Measurements from ENCODE around the gene NPTN. TPM values are rescaled to one million over a fixed set of nuclear protein-coding genes. Genes with fewer than 3 reads are reported as not detected.

Gene NPTN
- total RNA-seq, 2 donors from 2014 or later, result 85.4 to 110 TPM

DNA sequence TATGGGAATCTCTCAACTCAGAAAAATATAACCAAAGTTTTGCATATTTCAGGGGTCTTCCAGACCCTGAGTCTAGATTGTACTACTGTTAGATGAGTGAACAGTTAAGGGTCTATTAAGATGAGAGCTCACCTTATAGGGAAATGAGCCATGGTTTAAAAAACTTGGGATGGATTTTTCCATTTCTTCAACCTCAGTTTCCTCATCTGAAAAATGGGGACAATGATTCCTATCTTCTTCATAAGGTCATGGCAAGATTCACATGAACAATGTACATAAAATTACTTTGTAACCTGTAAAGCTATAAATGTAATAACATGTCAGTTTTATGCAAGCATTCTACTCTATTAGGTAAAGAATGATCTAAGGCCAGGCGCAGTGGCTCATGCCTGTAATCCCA lies 28.7 kb downstream of the NPTN start:
- H3K36me3 Mint-ChIP-seq (ENCODE audit: low read depth), result peaks cover 5% of the 10 kb centered on the region
- Histone ChIP-seq H3K9me3 (ENCODE audit: control insufficient read depth, low read length) (no peaks in the 10 kb centered on the region), H3K4me1 (ENCODE audit: control insufficient read depth, insufficient read depth, low read length) (peaks cover 20% of the 10 kb centered on the region), H3K27me3 (ENCODE audit: control insufficient read depth, insufficient read depth, low read length, poor library complexity, severe bottlenecking) (no peaks in the 10 kb centered on the region), H3K4me3 (ENCODE audit: low read length) (no peak overlapping the region), H3K9ac (ENCODE audit: extremely low read depth, low read length, poor library complexity, severe bottlenecking) (no peak overlapping the region), H3K27ac (ENCODE audit: low read depth, low read length) (no peak overlapping the region), H3K36me3 (ENCODE audit: control insufficient read depth, insufficient read depth, low read length) (no peaks in the 10 kb centered on the region)
- H3K27ac Mint-ChIP-seq, result no peak overlapping the region
- no peaks in the 10 kb centered on the region for H3K9me3 Mint-ChIP-seq
- TF ChIP-seq, protein P1, sequence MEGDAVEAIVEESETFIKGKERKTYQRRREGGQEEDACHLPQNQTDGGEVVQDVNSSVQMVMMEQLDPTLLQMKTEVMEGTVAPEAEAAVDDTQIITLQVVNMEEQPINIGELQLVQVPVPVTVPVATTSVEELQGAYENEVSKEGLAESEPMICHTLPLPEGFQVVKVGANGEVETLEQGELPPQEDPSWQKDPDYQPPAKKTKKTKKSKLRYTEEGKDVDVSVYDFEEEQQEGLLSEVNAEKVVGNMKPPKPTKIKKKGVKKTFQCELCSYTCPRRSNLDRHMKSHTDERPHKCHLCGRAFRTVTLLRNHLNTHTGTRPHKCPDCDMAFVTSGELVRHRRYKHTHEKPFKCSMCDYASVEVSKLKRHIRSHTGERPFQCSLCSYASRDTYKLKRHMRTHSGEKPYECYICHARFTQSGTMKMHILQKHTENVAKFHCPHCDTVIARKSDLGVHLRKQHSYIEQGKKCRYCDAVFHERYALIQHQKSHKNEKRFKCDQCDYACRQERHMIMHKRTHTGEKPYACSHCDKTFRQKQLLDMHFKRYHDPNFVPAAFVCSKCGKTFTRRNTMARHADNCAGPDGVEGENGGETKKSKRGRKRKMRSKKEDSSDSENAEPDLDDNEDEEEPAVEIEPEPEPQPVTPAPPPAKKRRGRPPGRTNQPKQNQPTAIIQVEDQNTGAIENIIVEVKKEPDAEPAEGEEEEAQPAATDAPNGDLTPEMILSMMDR (conservative IDR thresholded peaks at IDR 0.05), result no peak
- WGBS, 2 experiments (ENCODE audit: insufficient coverage in 1 of 2, insufficient read length in 1 of 2), result 88 to 100% methylated on average over 1 of the region's 1 CpG
- H3K4me3 Mint-ChIP-seq, result no peak overlapping the region
- no peak for DNase-seq
- peaks cover 43% of the 10 kb centered on the region for H3K4me1 Mint-ChIP-seq
- H3K27me3 Mint-ChIP-seq (ENCODE audit: insufficient read depth), result peaks cover 3% of the 10 kb centered on the region

DNA sequence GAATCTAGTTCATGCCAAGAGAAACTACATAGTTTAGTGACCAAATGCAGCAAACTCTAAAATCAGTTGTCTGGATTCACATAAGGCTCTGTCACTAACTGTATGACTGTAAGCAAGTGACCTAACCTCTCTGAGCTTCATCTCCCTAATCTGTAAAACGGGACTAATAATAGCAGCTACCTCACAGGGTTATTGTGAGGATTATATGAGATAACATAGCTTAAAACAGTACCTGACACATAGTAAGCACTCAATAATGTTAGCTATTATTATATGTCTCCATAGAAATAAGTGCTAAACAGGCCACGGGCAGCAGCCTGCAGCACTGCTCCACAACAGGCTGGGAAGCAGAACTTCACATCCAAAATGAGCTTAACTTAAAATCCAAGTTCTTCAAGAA lies 30.2 kb downstream of the NPTN start:
- TF ChIP-seq, protein P1 (conservative IDR thresholded peaks at IDR 0.05), result no peak
- Mint-ChIP-seq H3K27ac (no peak overlapping the region), H3K27me3 (ENCODE audit: insufficient read depth) (peaks cover 3% of the 10 kb centered on the region), H3K4me1 (peaks cover 45% of the 10 kb centered on the region), H3K4me3 (no peak overlapping the region), H3K36me3 (ENCODE audit: low read depth) (peaks cover 2% of the 10 kb centered on the region), H3K9me3 (no peaks in the 10 kb centered on the region)
- Histone ChIP-seq H3K27me3 (ENCODE audit: control insufficient read depth, insufficient read depth, low read length, poor library complexity, severe bottlenecking) (no peaks in the 10 kb centered on the region), H3K36me3 (ENCODE audit: control insufficient read depth, insufficient read depth, low read length) (no peaks in the 10 kb centered on the region), H3K27ac (ENCODE audit: low read depth, low read length) (no peak overlapping the region), H3K9ac (ENCODE audit: extremely low read depth, low read length, poor library complexity, severe bottlenecking) (no peak overlapping the region), H3K4me3 (ENCODE audit: low read length) (no peak overlapping the region), H3K4me1 (ENCODE audit: control insufficient read depth, insufficient read depth, low read length) (peaks cover 20% of the 10 kb centered on the region), H3K9me3 (ENCODE audit: control insufficient read depth, low read length) (no peaks in the 10 kb centered on the region)
- no peak for DNase-seq
- 79% methylated on average over 2 of the region's 2 CpGs; no CpG with 5 or more reads in 1 of the 2 experiments for WGBS, 2 experiments (ENCODE audit: insufficient coverage in 1 of 2, insufficient read length in 1 of 2)

DNA sequence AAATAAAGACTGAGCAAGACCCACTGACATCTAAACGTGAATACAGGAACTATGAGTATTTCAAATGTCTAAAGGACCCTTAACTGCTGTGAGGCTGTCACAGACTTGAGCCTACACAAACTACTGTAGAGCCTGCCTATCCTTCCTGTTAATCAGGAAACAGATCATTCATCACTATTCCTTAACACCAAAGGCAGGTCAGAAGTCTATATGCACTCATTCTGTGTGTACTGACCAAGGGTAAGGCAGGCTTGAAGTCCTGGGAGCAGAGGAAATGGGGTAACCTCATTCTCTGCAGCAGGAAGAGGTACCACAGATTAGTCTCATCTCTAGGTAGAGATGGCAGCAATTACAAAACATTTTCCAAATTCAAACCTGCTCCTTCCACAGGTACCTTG lies 30.7 kb downstream of the NPTN start:
- Histone ChIP-seq H3K27ac (ENCODE audit: low read depth, low read length) (peak overlapping the region; percentile 65), H3K36me3 (ENCODE audit: control insufficient read depth, insufficient read depth, low read length) (no peaks in the 10 kb centered on the region), H3K27me3 (ENCODE audit: control insufficient read depth, insufficient read depth, low read length, poor library complexity, severe bottlenecking) (no peaks in the 10 kb centered on the region), H3K9ac (ENCODE audit: extremely low read depth, low read length, poor library complexity, severe bottlenecking) (no peak overlapping the region), H3K4me1 (ENCODE audit: control insufficient read depth, insufficient read depth, low read length) (peaks cover 20% of the 10 kb centered on the region), H3K9me3 (ENCODE audit: control insufficient read depth, low read length) (no peaks in the 10 kb centered on the region), H3K4me3 (ENCODE audit: low read length) (peak overlapping the region; percentile 9)
- TF ChIP-seq, protein P1 (conservative IDR thresholded peaks at IDR 0.05), result no peak
- no peak overlapping the region for H3K4me3 Mint-ChIP-seq
- DNase-seq, result no peak
- no peak overlapping the region for H3K27ac Mint-ChIP-seq
- H3K9me3 Mint-ChIP-seq, result no peaks in the 10 kb centered on the region
- WGBS, 2 experiments (ENCODE audit: insufficient coverage in 1 of 2, insufficient read length in 1 of 2), result 17 to 19% methylated on average over 1 of the region's 1 CpG
- peaks cover 2% of the 10 kb centered on the region for H3K36me3 Mint-ChIP-seq (ENCODE audit: low read depth)
- peaks cover 45% of the 10 kb centered on the region for H3K4me1 Mint-ChIP-seq
- peaks cover 3% of the 10 kb centered on the region for H3K27me3 Mint-ChIP-seq (ENCODE audit: insufficient read depth)

Data from endodermal cell (in vitro differentiated cells).